GM10266 (cell line): ENCODE measurements around the gene UNC13A.

Source experiments
- DNase-seq: peaks from one replicate; pipeline ENCODE4 v3.0.0; 2012; ENCODE audit errors: extremely low spot score
- CTCF ChIP-seq: IDR thresholded peaks from 2 replicates; pipeline ENCODE4 v1.5.1; 2012; ENCODE audit warnings: mild to moderate bottlenecking, low read depth; ENCODE audit not compliant: control insufficient read depth, insufficient read depth; ENCODE audit errors: missing control alignments

UNC13A gene

GRCh38 chr19:17605761-17606589 is 82.2 kb downstream of the UNC13A start:
- peak; percentile 97 for DNase-seq
- peak; percentile 58 for TF ChIP-seq CTCF

GRCh38 chr19:17605117-17605516 is 83.0 kb downstream of the UNC13A start:
- no peak for TF ChIP-seq CTCF
- DNase-seq: no peak

DNA sequence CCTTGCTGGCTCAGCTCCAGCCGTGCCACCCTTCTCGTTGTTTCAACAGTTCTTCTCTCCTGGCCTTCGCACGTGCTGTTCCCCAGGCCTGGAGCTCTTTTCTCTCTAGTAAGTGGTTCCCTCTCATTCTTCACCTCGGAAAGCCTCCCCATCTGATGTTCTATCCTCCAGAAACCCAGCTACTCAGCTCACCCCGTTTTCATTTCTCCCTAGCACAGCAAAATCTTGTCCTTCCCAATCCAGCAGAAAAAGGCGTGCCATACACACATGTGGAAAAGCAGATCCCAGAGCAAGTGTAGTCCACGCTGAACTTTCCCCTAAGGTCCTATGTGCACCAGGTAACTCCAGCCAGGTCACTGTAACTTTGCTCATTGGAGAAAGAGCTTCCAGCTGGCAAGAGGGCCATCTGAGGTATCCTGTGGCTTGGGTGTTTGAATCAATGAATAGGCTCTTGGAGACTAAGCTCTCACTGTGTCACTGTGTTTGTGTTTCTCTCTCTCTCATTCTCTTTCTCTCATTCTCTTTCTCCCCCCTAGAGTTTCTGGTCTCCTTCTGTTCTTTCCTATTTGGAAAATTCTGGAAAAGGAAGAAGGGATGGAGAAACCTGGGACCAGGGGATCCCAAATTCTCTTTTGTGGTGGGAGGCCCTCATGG is 83.7 kb downstream of the UNC13A start:
- no peak for TF ChIP-seq CTCF
- DNase-seq: no peak

- TF ChIP-seq CTCF: no peak
- no peak for DNase-seq
These were observed 85.2 kb downstream of the UNC13A start for GRCh38 chr19:17602872-17603510.

- TF ChIP-seq CTCF: no peak
- no peak for DNase-seq
These were observed 85.9 kb downstream of the UNC13A start for GRCh38 chr19:17602217-17602616.

- DNase-seq: no peak
- TF ChIP-seq CTCF: no peak
These were observed 86.5 kb downstream of the UNC13A start for GRCh38 chr19:17601683-17602082.
